H1 (cell line): ENCODE data around the gene HSCB. TPM values are rescaled to one million over a fixed set of nuclear protein-coding genes. Genes with fewer than 3 reads are reported as not detected.

Experiments
- CTCF ChIA-PET: fragments of 300-600 bp; sonication (Branson Sonifier 250); formaldehyde crosslinking; loops from one replicate; lab custom pipeline; 2021; ENCODE audit not compliant: partially characterized antibody; lab: Charles Lee
- POLR2A ChIA-PET: fragments of 300-600 bp; sonication (Branson Sonifier 250); formaldehyde crosslinking; loops from one replicate; lab custom pipeline; 2021; ENCODE audit warnings: inconsistent platforms; ENCODE audit not compliant: partially characterized antibody; lab: Charles Lee
- DNase-seq, 2 experiments: peaks; one replicate each; pipeline versions ENCODE4 v3.0.0 to v3.0.0-alpha.2; 2010 to 2022; ENCODE audit warnings: low spot score in 2 of 2, low read depth in 1 of 2, mixed read lengths in 1 of 2
- FAIRE-seq: peaks from 2 replicates; lab custom pipeline; 2011; peaks lifted over from hg19 to GRCh38; lab: Jason Lieb, UNC
- H2AFZ ChIP-seq: 2 replicates; pipeline ENCODE4 v1.8.1; 2012; ENCODE audit warnings: low read length, inconsistent platforms
- H2AK5ac ChIP-seq: 2 replicates; pipeline ENCODE4 v1.6.1; 2013; ENCODE audit warnings: low read depth, low read length
- H2BK120ac ChIP-seq: replicated peaks from 2 replicates; pipeline ENCODE3; 2013; ENCODE audit warnings: low read depth, low read length, inconsistent platforms
- H2BK12ac ChIP-seq: 2 replicates; pipeline ENCODE4 v1.6.1; 2013; ENCODE audit warnings: low read depth, low read length
- H2BK15ac ChIP-seq: 2 replicates; pipeline ENCODE4 v1.6.1; 2013; ENCODE audit warnings: low read length
- H2BK20ac ChIP-seq: 2 replicates; pipeline ENCODE4 v1.6.1; 2013; ENCODE audit warnings: low read length
- H2BK5ac ChIP-seq: 2 replicates; pipeline ENCODE4 v1.6.1; 2013; ENCODE audit warnings: low read depth, low read length
- H3K14ac ChIP-seq: 2 replicates; pipeline ENCODE4 v1.6.1; 2013; ENCODE audit warnings: inconsistent platforms; ENCODE audit not compliant: insufficient read length
- H3K18ac ChIP-seq: 2 replicates; pipeline ENCODE4 v1.6.1; 2013; ENCODE audit warnings: low read length; ENCODE audit errors: extremely low read depth
- H3K23ac ChIP-seq: 2 replicates; pipeline ENCODE4 v1.6.1; 2013; ENCODE audit warnings: inconsistent platforms; ENCODE audit not compliant: insufficient read length
- H3K23me2 ChIP-seq: 2 replicates; pipeline ENCODE4 v1.6.1; 2013; ENCODE audit warnings: low read depth, low read length
- H3K27ac ChIP-seq: 2 replicates; pipeline ENCODE4 v1.6.1; 2011; ENCODE audit warnings: low read depth, low read length, inconsistent platforms
- H3K27me3 ChIP-seq, 4 experiments: replicated peaks in 1 of 4; 1 replicate in 1 of 4; 2 replicates in 3 of 4; pipeline versions ENCODE4 v1.6.1 to v1.8.1; 2011 to 2013; ENCODE audit warnings: low read length in 3 of 4, mild to moderate bottlenecking in 3 of 4, inconsistent platforms in 2 of 4, mixed read lengths in 2 of 4, moderate library complexity in 1 of 4; ENCODE audit not compliant: control insufficient read depth in 3 of 4, insufficient read depth in 3 of 4; ENCODE audit errors: extremely low read depth in 1 of 4
- H3K36me3 ChIP-seq, 4 experiments: 2 replicates each; pipeline versions ENCODE4 v1.6.1 to v1.8.1; 2011 to 2013; ENCODE audit warnings: mild to moderate bottlenecking in 4 of 4, low read length in 3 of 4, moderate library complexity in 2 of 4, control low read depth in 1 of 4, inconsistent platforms in 1 of 4; ENCODE audit not compliant: insufficient read depth in 4 of 4, control insufficient read depth in 2 of 4
- H3K4ac ChIP-seq: replicated peaks from 2 replicates; pipeline ENCODE3; 2013; ENCODE audit warnings: low read length, low read depth, mixed read lengths, inconsistent platforms; ENCODE audit not compliant: insufficient read length
- H3K4me1 ChIP-seq, 4 experiments: replicated peaks in 1 of 4; 1 replicate in 1 of 4; 2 replicates in 3 of 4; pipeline versions ENCODE4 v1.6.1 to v1.8.1; 2011 to 2013; ENCODE audit warnings: low read length in 3 of 4, inconsistent platforms in 2 of 4, mixed read lengths in 1 of 4; ENCODE audit not compliant: insufficient read depth in 4 of 4, control insufficient read depth in 3 of 4
- H3K4me2 ChIP-seq, 2 experiments: 2 replicates each; pipeline versions ENCODE4 v1.6.1 to v1.8.1; 2011 to 2013; ENCODE audit warnings: low read depth in 2 of 2, low read length in 2 of 2, control low read depth in 1 of 2, inconsistent platforms in 1 of 2, mild to moderate bottlenecking in 1 of 2; ENCODE audit not compliant: insufficient read depth in 1 of 2
- H3K4me3 ChIP-seq, 4 experiments: fragments of 200-600, 300-600 bp in 1 of 4; sonication (generic), shearing (Covaris generic), sonication (Bioruptor Twin) in 1 of 4; 2 replicates each; pipeline versions ENCODE4 v1.5.1 to v1.8.1; 2011 to 2016; ENCODE audit warnings: low read length in 4 of 4, low read depth in 3 of 4, control low read depth in 2 of 4, inconsistent platforms in 2 of 4, mild to moderate bottlenecking in 2 of 4, mixed read lengths in 1 of 4, moderate library complexity in 1 of 4; ENCODE audit not compliant: insufficient read depth in 2 of 4; ENCODE audit errors: extremely low read depth in 1 of 4
- H3K56ac ChIP-seq: replicated peaks from 2 replicates; pipeline ENCODE3; 2013; ENCODE audit warnings: low read depth, mild to moderate bottlenecking, mixed read lengths, low read length, inconsistent platforms; ENCODE audit not compliant: insufficient read length
- H3K79me1 ChIP-seq: 2 replicates; pipeline ENCODE4 v1.6.1; 2013; ENCODE audit warnings: low read depth, low read length, control low read depth
- H3K79me2 ChIP-seq, 2 experiments: 2 replicates each; pipeline versions ENCODE4 v1.6.1 to v1.8.1; 2012 to 2013; ENCODE audit warnings: low read length in 2 of 2, mild to moderate bottlenecking in 2 of 2, inconsistent platforms in 1 of 2; ENCODE audit not compliant: insufficient read depth in 2 of 2, control insufficient read depth in 1 of 2
- H3K9ac ChIP-seq, 4 experiments: replicated peaks in 1 of 4; 1 replicate in 1 of 4; 2 replicates in 3 of 4; pipeline versions ENCODE4 v1.6.1 to v1.8.1; 2011 to 2013; ENCODE audit warnings: low read depth in 3 of 4, low read length in 3 of 4, control low read depth in 2 of 4, mild to moderate bottlenecking in 2 of 4, moderate library complexity in 2 of 4, inconsistent platforms in 1 of 4; ENCODE audit errors: extremely low read depth in 1 of 4
- H3K9me3 ChIP-seq, 2 experiments: 2 replicates each; pipeline versions ENCODE4 v1.6.1 to v1.8.1; 2012 to 2013; ENCODE audit warnings: mild to moderate bottlenecking in 2 of 2, moderate library complexity in 2 of 2, control low read depth in 1 of 2, inconsistent platforms in 1 of 2, low read depth in 1 of 2, low read length in 1 of 2, mixed read lengths in 1 of 2; ENCODE audit not compliant: insufficient read depth in 2 of 2
- H4K20me1 ChIP-seq, 2 experiments: replicated peaks in 1 of 2; 2 replicates each; pipeline versions ENCODE3 to v1.8.1; 2011 to 2013; ENCODE audit warnings: inconsistent platforms in 2 of 2, low read length in 2 of 2, mild to moderate bottlenecking in 1 of 2; ENCODE audit not compliant: insufficient read depth in 2 of 2, control insufficient read depth in 1 of 2
- H4K5ac ChIP-seq: 2 replicates; pipeline ENCODE4 v1.6.1; 2013; ENCODE audit warnings: low read length, low read depth, mixed read lengths, inconsistent platforms; ENCODE audit not compliant: insufficient read length
- H4K8ac ChIP-seq: 2 replicates; pipeline ENCODE4 v1.8.0; 2013; ENCODE audit warnings: mild to moderate bottlenecking, moderate library complexity, low read length, inconsistent platforms; ENCODE audit not compliant: insufficient read depth; ENCODE audit errors: extremely low read depth
- H4K91ac ChIP-seq: replicated peaks from 2 replicates; pipeline ENCODE3; 2013; ENCODE audit warnings: low read length, mixed read lengths, inconsistent platforms; ENCODE audit not compliant: insufficient read length
- BCL11A ChIP-seq, 2 experiments: IDR thresholded peaks; one replicate each; pipeline ENCODE4 v1.6.1; 2011; ENCODE audit warnings: low read depth in 2 of 2, low read length in 2 of 2, mild to moderate bottlenecking in 2 of 2
- KDM4A ChIP-seq: IDR thresholded peaks from one replicate; pipeline ENCODE4 v1.7.1; 2012; ENCODE audit warnings: low read depth, mild to moderate bottlenecking, moderate library complexity, low read length, inconsistent platforms; ENCODE audit not compliant: severe bottlenecking
- SAP30 ChIP-seq: fragments of 300-600 bp; sonication (generic); IDR thresholded peaks from 2 replicates; pipeline ENCODE4 v1.7.1; 2012; ENCODE audit warnings: low read length, moderate library complexity, mild to moderate bottlenecking, inconsistent platforms; ENCODE audit not compliant: insufficient read depth, insufficient replicate concordance
- WGBS, 2 experiments: shearing (Covaris generic) in 1 of 2; methylation state at CpG; one replicate each; pipeline versions ENCODE4 v1.1.6 to v1.1.7; 2013 to 2015; ENCODE audit warnings: low lambda C conversion rate in 2 of 2, mixed read lengths in 2 of 2, inconsistent platforms in 1 of 2, low coverage in 1 of 2, missing lambda C conversion rate in 1 of 2; ENCODE audit not compliant: insufficient replicate concordance in 2 of 2, insufficient coverage in 1 of 2, insufficient read length in 1 of 2; ENCODE audit errors: extremely low coverage in 1 of 2, missing lambda C conversion rate in 1 of 2; 5-methylcytosine and 5-hydroxymethylcytosine counted together
- polyA plus RNA-seq, 7 experiments: library from polyadenylated mRNA; depleted of rRNA in 3 of 7; stranded (reverse) in 5 of 7; unstranded in 2 of 7; fragments of >200 nt in 5 of 7; fragments of 200-250 nt in 2 of 7; gene quantifications; 1 replicate in 5 of 7; 2 replicates in 1 of 7; 4 replicates in 1 of 7; pipeline versions ENCODE4 v1.2.1 to v1.2.3, GENCODE V29; 2011 to 2013; ENCODE audit warnings: missing spikeins in 2 of 7, mixed read lengths in 2 of 7
- total RNA-seq: library from RNA; stranded (reverse); fragmentation: NEBNext Ultra II Directional; extraction: Animal tissue kit (Norgen Biotek cat#: 25700); gene quantifications from 2 replicates; pipeline ENCODE4 v1.2.1, GENCODE V29; 2021
- TF ChIP-seq, protein P1 (sequence below), 3 experiments: IDR thresholded peaks; 1 replicate in 2 of 3; 2 replicates in 1 of 3; pipeline versions ENCODE4 v1.5.1 to v1.6.1; 2011; ENCODE audit warnings: low read length in 3 of 3, mild to moderate bottlenecking in 3 of 3, inconsistent platforms in 2 of 3, low read depth in 1 of 3, moderate library complexity in 1 of 3; ENCODE audit not compliant: insufficient read depth in 1 of 3; ENCODE audit errors: control extremely low read depth in 1 of 3
- TF ChIP-seq, protein P2 (sequence below): IDR thresholded peaks from 2 replicates; pipeline ENCODE4 v1.6.1; 2011; ENCODE audit warnings: low read depth, mild to moderate bottlenecking, low read length; ENCODE audit not compliant: insufficient read depth

Gene HSCB
- total and polyA plus RNA-seq, 2 of the 8 experiments (the other 6 are each of a cell fraction or from before 2014, with no cell fraction given), result 14.7 to 16.6 TPM

DNA sequence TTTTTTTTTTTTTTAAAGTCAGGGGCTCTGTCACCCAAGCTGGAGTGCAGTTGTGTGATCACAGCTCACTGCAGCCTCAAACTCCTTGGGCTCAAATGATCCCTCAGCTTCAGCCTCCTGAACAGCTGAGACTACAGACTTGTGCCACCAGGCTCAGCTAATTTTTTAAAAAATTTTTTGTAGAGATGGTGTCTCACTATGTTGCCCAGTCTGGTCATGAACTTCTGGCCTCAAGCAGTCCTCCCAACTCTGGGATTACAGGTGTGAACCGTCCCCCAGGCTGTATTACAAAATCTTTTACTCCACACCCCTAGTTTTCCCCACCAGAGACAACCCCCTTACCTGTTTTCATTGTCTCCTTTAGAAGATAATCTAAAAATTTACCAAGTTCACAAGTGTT, 32.5 kb downstream of the HSCB start:
- H4K8ac ChIP-seq, result no peak overlapping the region
- no peak overlapping the region for H4K91ac ChIP-seq
- 89% methylated on average over 1 of the region's 1 CpG; no CpG with 5 or more reads in 1 of the 2 experiments for WGBS, 2 experiments
- ChIA-PET POLR2A (interaction anchor here (0.6 kb wide), 1 partner anchor 183 kb away, joined by 3 read pairs; no protein-coding TSS in a partner anchor), CTCF (interaction anchor here (0.7 to 1.4 kb wide), 2 partner anchors 21 to 54 kb away, joined by 3 to 4 read pairs; no protein-coding TSS in a partner anchor)
- H2BK12ac ChIP-seq, result no peak overlapping the region
- DNase-seq (no peak), FAIRE-seq (no peak)
- no peak overlapping the region for H3K27ac ChIP-seq
- peaks cover 0 to 35% of the 10 kb centered on the region in 2 experiments; a peak in 2 of 4 replicates for H3K79me2 ChIP-seq
- H2AFZ ChIP-seq, result no peak overlapping the region
- TF ChIP-seq BCL11A (IDR thresholded peaks at IDR 0.05; ENCODE audit: low read depth in 2 of 2, low read length in 2 of 2) (no peak), SAP30 (no peak), KDM4A (no peak)
- TF ChIP-seq, protein P1, sequence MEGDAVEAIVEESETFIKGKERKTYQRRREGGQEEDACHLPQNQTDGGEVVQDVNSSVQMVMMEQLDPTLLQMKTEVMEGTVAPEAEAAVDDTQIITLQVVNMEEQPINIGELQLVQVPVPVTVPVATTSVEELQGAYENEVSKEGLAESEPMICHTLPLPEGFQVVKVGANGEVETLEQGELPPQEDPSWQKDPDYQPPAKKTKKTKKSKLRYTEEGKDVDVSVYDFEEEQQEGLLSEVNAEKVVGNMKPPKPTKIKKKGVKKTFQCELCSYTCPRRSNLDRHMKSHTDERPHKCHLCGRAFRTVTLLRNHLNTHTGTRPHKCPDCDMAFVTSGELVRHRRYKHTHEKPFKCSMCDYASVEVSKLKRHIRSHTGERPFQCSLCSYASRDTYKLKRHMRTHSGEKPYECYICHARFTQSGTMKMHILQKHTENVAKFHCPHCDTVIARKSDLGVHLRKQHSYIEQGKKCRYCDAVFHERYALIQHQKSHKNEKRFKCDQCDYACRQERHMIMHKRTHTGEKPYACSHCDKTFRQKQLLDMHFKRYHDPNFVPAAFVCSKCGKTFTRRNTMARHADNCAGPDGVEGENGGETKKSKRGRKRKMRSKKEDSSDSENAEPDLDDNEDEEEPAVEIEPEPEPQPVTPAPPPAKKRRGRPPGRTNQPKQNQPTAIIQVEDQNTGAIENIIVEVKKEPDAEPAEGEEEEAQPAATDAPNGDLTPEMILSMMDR (IDR thresholded peaks at IDR 0.05; ENCODE audit: control extremely low read depth in 1 of 3, insufficient read depth in 1 of 3, low read depth in 1 of 3, low read length in 3 of 3), result no peak
- TF ChIP-seq, protein P2, sequence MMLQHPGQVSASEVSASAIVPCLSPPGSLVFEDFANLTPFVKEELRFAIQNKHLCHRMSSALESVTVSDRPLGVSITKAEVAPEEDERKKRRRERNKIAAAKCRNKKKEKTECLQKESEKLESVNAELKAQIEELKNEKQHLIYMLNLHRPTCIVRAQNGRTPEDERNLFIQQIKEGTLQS, result no peak
- H3K4me3 ChIP-seq, result no peak overlapping the region
- H3K36me3 ChIP-seq, result peaks cover 0 to 33% (median 3%) of the 10 kb centered on the region in 4 experiments; a peak in 3 of 8 replicates
- peaks cover 4% of the 10 kb centered on the region for H3K23me2 ChIP-seq
- no peak overlapping the region for H2BK120ac ChIP-seq
- H3K9me3 ChIP-seq, result no peaks in the 10 kb centered on the region
- peaks cover 3% of the 10 kb centered on the region; the same call in 1 of the 2 replicates for H3K79me1 ChIP-seq
- no peak overlapping the region for H4K5ac ChIP-seq
- H3K4me2 ChIP-seq, result no peak overlapping the region; a peak in 1 of 4 replicates
- no peak overlapping the region for H3K23ac ChIP-seq
- no peaks in the 10 kb centered on the region for H3K27me3 ChIP-seq
- H4K20me1 ChIP-seq, result peaks cover 2 to 4% of the 10 kb centered on the region in 2 experiments
- H3K4me1 ChIP-seq, result peaks cover 0 to 3% (median 0%) of the 10 kb centered on the region in 4 experiments; a peak in 2 of 7 replicates
- no peak overlapping the region for H3K14ac ChIP-seq
- no peak overlapping the region for H3K18ac ChIP-seq
- H2AK5ac ChIP-seq, result no peak overlapping the region
- no peak overlapping the region for H2BK5ac ChIP-seq
- H3K4ac ChIP-seq, result no peak overlapping the region
- no peak overlapping the region for H3K56ac ChIP-seq
- H2BK15ac ChIP-seq, result no peak overlapping the region
- no peak overlapping the region for H3K9ac ChIP-seq
- H2BK20ac ChIP-seq, result no peak overlapping the region
